HG02678 (cell line): ENCODE measurements around the gene ICAM5.
"Not testable (repeated sequence)": the region's sequence is repeated elsewhere in the genome, so short reads cannot be mapped to it uniquely, and the experiment has no call there.

Experiments
- ATAC-seq: cut with Tn5 transposase; IDR thresholded peaks from one replicate; pipeline ENCODE4 v1.9.1; 2021; ENCODE audit warnings: mild to moderate bottlenecking, moderate library complexity; ENCODE audit not compliant: unreplicated experiment

Gene ICAM5

DNA sequence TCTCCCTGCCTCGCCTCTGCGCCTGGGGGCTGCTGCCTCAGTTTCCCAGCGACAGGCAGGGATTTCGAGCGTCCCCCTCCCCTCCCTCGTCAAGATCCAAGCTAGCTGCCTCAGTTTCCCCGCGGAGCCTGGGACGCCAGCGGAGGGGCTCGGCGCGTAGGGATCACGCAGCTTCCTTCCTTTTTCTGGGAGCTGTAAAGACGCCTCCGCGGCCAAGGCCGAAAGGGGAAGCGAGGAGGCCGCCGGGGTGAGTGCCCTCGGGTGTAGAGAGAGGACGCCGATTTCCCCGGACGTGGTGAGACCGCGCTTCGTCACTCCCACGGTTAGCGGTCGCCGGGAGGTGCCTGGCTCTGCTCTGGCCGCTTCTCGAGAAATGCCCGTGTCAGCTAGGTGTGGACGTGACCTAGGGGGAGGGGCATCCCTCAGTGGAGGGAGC is 19.6 kb upstream of the ICAM5 start:
- peak; percentile 35 for ATAC-seq

DNA sequence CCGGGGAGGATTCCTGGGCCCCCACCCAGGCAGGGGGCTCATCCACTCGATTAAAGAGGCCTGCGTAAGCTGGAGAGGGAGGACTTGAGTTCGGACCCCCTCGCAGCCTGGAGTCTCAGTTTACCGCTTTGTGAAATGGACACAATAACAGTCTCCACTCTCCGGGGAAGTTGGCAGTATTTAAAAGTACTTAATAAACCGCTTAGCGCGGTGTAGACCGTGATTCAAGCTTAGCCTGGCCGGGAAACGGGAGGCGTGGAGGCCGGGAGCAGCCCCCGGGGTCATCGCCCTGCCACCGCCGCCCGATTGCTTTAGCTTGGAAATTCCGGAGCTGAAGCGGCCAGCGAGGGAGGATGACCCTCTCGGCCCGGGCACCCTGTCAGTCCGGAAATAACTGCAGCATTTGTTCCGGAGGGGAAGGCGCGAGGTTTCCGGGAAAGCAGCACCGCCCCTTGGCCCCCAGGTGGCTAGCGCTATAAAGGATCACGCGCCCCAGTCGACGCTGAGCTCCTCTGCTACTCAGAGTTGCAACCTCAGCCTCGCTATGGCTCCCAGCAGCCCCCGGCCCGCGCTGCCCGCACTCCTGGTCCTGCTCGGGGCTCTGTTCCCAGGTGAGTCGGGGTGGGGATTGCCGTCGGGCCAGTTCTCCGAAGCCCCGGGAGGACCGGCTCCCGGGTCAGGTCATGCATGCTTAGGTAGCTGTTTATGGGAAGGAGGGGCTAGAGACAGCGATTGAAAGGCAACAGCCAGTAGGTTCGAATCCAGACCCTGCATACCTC is 18.9 kb upstream of the ICAM5 start, which contains the start of gene ICAM1:
ICAM1 (plus strand) TSS at position 505 of the 779 bp plus-strand sequence; CDS start at position 545, 40 bp downstream.
- ATAC-seq: peak; percentile 45

DNA sequence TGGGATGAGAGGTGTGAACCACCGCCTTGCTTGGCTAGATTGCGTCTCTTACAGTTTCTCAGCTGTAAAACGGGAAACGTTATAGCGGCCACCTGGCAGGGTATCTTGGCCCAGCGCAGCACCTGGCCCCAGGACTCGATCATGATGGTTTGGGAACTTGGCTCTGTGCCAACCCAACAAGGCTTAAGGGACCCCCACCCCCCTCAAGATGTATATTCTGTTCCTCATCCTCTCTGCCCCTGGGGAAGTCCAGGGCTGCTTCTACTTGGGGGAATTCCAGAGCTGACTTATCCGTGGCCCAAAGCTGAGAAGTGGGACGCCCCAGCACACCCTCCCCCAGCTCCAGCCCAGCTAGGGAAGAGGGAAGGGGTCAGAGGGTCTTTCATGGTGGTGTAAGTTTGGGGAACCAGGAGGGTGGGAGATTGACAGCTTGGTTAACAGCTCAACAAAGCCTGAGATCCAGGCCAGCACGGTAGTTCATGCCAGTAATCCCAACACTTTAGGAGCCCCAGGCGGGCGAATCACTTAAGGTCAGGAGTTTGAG is 18.1 kb upstream of the ICAM5 start:
- ATAC-seq: no peak

DNA sequence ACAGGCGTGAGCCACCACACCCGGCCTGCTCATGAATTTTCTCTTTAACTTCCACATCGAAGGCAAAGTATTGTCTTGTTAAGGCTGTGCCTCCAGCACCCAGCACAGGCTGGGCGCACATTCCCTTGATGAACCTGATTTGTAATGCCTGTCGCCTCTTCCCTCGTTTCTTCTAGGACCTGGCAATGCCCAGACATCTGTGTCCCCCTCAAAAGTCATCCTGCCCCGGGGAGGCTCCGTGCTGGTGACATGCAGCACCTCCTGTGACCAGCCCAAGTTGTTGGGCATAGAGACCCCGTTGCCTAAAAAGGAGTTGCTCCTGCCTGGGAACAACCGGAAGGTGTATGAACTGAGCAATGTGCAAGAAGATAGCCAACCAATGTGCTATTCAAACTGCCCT is 15.2 kb upstream of the ICAM5 start:
- ATAC-seq: no peak

DNA sequence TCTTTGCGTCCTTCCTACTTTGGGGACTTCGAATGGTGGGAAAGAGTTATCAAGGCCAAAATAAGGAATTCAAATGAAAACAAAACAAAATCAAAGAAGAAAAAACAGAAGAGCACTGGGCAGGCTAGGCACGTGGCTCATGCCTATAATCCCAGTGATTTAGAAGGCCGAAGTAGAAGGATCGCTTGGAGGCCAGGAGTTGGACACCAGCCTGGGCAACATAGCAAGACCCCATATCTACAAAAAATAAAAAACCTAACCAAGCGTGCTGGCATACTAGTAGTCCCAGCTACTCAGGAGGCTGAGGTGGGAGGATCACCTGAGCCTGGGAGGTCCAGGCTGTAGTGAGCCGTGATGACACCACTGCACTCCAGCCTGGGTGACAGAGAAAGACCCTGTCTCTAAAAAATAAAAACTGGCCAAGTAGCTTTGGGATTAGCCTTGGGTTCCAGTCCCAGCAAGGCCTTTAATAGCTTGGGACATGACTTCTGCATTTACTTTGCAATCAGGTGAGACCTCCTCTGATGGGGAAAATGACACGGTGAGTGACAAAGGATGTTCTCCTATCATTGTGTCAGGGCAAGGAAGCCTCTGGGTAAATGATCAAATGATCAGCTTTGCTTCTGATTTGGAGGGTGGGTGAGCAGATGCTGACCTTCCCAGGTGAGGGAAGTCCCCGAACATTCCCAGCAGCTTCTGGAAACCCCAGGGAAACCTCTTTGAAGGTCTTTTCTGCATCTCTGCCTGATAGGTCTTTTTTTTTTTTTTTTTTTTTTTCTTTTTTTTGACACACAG is 11.8 kb upstream of the ICAM5 start:
- ATAC-seq: no peak

DNA sequence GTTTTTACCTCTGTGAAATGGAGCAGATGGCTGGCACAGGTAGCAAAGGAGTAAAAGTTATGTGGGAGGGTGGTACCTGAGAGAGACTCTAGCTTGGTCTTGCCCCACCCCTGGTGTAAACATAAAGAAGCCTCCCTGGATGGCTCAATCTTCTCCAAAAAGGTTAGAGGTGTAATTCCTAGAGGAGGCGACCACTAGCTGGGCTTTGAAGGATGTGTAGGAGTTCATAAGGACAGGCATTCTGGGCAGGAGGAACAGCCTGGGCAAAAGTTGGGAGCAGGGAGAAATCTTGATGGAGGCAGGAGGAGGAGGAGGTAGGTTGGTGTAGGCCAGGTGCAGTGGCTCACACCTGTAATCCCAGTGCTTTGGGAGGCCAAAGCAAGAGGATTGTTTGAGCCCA is 10.8 kb upstream of the ICAM5 start:
- no peak for ATAC-seq

DNA sequence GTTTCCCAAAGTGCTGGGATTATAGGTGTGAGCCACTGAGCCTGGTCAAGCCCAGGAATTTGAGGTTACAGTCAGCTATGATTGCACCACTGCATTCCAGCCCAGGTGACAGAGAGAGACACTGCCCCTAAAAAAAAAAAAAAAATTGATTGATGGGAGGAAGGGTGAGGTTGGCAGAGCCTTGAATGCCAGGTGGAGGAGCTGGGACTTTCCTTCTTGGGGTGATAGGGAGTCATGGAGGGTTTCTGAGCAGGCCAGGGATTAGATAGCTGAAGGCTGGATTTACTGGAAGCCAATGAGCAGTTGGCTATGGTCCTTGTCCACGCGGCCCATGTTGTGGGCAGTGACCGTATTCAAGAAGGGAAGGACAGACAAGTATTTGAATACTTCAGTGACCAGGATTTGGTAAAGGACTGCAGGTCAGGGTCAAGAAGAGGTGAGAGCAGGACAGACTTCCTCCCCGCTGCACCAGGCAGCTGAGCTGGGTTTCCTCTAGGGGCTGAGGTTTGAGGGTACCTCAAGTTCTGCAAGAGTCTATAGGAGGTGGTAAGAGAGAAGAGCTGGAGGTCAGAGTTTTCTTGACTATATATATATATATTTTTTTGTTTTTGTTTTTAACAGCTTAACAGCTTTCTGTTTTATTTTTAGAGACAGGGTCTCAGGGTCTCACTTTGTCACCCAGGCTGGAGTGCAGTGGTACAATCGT is 9.9 kb upstream of the ICAM5 start:
- no peak for ATAC-seq

DNA sequence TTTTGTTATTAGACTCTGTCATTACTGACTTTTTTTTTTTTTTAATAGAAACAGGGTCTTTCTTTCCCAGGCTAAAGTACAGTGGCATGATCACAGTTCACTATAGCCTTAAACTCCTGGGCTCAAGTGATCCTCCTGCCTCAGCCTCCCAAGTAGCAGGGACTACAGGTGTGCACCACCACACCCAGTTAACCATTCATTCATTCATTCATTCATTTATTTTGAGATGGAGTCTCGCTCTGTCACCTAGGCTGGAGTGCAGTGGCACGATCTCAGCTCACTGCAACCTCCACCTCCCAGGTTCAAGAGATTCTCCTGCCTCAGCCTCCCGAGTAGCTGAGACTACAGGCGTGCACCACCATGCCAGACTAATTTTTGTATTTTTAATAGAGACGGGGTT is 7.7 kb upstream of the ICAM5 start:
- not testable (repeated sequence) for ATAC-seq

DNA sequence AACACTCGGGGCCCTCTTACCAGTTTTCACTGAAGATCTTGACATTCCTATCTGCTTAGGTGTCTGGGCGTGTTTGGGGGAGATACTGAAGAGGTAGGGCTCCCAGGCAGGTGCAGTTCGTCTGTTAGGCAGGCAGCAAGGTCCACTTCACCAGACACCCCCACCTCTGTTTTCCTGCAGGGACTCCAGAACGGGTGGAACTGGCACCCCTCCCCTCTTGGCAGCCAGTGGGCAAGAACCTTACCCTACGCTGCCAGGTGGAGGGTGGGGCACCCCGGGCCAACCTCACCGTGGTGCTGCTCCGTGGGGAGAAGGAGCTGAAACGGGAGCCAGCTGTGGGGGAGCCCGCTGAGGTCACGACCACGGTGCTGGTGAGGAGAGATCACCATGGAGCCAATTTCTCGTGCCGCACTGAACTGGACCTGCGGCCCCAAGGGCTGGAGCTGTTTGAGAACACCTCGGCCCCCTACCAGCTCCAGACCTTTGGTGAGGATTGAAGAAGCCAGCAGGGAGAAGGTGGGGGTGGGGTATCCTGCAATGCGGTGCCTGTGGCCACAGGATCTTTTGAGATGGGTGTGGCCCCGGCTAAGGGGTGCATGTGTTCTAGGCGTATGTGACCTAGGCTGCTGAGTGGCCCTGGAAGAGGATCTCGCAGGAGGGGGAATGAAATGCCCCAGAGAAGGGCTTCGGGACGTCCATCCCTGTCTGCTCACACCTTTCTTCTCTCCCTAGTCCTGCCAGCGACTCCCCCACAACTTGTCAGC is 6.3 kb upstream of the ICAM5 start:
- no peak for ATAC-seq

DNA sequence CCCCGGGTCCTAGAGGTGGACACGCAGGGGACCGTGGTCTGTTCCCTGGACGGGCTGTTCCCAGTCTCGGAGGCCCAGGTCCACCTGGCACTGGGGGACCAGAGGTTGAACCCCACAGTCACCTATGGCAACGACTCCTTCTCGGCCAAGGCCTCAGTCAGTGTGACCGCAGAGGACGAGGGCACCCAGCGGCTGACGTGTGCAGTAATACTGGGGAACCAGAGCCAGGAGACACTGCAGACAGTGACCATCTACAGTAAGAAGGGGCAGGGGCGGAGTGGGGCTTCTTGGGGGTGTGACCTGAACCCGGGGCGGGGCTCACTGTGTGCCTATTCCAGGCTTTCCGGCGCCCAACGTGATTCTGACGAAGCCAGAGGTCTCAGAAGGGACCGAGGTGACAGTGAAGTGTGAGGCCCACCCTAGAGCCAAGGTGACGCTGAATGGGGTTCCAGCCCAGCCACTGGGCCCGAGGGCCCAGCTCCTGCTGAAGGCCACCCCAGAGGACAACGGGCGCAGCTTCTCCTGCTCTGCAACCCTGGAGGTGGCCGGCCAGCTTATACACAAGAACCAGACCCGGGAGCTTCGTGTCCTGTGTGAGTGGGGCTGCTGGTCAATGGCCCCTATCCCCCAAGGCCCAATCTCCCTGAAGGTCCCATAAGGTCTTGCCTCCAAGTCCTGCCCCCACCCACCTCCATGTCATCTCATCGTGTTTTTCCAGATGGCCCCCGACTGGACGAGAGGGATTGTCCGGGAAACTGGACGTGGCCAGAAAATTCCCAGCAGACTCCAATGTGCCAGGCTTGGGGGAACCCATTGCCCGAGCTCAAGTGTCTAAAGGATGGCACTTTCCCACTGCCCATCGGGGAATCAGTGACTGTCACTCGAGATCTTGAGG is 5.4 kb upstream of the ICAM5 start:
- ATAC-seq: no peak

DNA sequence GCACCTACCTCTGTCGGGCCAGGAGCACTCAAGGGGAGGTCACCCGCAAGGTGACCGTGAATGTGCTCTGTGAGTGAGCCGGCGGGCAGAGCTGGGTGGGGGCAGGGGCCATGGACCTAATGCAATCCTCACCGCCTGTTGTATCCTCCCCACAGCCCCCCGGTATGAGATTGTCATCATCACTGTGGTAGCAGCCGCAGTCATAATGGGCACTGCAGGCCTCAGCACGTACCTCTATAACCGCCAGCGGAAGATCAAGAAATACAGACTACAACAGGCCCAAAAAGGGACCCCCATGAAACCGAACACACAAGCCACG is 4.8 kb upstream of the ICAM5 start:
- ATAC-seq: no peak

DNA sequence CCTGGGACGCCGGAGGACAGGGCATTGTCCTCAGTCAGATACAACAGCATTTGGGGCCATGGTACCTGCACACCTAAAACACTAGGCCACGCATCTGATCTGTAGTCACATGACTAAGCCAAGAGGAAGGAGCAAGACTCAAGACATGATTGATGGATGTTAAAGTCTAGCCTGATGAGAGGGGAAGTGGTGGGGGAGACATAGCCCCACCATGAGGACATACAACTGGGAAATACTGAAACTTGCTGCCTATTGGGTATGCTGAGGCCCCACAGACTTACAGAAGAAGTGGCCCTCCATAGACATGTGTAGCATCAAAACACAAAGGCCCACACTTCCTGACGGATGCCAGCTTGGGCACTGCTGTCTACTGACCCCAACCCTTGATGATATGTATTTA is 4.4 kb upstream of the ICAM5 start:
- no peak for ATAC-seq

DNA sequence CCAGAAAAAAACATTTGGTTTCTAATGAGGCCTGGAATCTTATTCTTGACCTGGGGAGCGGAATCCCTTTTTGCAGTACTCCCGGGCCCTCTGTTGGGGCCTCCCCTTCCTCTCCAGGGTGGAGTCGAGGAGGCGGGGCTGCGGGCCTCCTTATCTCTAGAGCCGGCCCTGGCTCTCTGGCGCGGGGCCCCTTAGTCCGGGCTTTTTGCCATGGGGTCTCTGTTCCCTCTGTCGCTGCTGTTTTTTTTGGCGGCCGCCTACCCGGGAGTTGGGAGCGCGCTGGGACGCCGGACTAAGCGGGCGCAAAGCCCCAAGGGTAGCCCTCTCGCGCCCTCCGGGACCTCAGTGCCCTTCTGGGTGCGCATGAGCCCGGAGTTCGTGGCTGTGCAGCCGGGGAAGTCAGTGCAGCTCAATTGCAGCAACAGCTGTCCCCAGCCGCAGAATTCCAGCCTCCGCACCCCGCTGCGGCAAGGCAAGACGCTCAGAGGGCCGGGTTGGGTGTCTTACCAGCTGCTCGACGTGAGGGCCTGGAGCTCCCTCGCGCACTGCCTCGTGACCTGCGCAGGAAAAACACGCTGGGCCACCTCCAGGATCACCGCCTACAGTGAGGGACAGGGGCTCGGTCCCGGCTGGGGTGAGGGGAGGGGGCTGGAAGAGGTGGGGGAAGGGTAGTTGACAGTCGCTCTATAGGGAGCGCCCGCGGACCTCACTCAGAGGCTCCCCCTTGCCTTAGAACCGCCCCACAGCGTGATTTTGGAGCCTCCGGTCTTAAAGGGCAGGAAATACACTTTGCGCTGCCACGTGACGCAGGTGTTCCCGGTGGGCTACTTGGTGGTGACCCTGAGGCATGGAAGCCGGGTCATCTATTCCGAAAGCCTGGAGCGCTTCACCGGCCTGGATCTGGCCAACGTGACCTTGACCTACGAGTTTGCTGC is 2.7 kb upstream of the ICAM5 start, which contains the start of gene ICAM4:
ICAM4 (plus strand) TSS at position 153 of the 935 bp plus-strand sequence; CDS start at position 211, 58 bp downstream.
- ATAC-seq: no peak

DNA sequence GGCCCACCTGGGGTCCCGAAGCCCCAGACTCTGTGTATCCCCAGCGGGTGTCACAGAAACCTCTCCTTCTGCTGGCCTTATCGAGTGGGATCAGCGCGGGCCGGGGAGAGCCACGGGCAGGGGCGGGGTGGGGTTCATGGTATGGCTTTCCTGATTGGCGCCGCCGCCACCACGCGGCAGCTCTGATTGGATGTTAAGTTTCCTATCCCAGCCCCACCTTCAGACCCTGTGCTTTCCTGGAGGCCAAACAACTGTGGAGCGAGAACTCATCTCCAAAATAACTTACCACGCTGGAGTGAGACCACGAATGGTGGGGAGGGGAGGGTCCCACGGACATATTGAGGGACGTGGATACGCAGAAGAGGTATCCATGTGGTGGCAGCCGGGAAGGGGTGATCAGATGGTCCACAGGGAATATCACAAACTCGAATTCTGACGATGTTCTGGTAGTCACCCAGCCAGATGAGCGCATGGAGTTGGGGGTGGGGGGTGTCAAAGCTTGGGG is 1.0 kb upstream of the ICAM5 start:
- ATAC-seq: no peak

DNA sequence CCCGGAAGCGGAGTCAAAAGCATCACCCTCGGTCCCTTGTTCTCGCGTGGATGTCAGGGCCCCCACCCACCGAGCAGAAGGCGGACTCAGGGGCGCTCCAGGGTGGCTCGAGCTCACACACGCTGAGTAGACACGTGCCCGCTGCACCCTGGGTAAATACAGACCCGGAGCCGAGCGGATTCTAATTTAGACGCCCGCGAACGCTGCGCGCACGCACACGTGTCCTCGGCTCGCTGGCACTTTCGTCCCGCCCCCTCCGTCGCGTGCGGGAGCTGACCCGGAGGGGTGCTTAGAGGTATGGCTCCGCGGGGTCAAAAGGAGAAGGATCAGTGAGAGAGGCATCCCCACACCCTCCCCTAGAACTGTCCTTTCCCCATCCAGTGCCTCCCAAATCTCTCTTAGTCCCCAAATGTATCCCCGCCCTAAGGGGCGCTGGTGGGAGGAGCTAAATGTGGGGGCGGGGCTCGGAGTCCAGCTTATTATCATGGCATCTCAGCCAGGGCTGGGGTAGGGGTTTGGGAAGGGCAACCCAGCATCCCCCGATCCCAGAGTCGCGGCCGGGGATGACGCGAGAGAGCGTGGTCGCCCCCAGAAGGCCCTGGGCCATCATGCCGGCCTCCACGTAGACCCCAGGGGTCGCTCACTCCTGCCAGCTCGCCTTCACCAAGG is 451 bp upstream of the ICAM5 start:
- ATAC-seq: no peak

DNA sequence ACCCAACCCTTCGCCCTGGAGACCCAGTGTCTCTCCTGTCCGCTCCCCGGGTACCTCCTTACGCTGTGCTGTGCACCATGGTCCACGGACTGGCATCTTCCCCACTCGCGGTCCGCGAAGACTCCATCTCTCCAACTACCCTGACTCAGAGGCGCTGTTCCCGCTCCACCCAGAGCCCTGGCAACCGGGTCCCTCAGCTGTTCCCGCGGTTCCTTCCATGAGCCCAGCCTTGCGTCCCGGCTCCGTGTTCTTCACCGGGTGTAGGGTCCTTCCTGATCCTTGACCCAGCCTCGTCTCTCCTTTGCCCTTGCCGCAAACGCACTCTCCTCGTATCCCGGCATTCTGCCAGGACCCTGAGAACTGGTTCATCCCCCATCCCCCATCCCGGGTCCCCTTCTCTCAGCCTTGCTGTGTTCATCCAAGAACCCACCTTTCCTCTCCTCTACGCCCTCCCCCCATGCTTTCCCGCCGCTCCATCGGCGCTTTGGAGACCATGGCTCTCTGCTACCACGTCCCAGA is 664 bp downstream of the ICAM5 start:
- ATAC-seq: no peak

DNA sequence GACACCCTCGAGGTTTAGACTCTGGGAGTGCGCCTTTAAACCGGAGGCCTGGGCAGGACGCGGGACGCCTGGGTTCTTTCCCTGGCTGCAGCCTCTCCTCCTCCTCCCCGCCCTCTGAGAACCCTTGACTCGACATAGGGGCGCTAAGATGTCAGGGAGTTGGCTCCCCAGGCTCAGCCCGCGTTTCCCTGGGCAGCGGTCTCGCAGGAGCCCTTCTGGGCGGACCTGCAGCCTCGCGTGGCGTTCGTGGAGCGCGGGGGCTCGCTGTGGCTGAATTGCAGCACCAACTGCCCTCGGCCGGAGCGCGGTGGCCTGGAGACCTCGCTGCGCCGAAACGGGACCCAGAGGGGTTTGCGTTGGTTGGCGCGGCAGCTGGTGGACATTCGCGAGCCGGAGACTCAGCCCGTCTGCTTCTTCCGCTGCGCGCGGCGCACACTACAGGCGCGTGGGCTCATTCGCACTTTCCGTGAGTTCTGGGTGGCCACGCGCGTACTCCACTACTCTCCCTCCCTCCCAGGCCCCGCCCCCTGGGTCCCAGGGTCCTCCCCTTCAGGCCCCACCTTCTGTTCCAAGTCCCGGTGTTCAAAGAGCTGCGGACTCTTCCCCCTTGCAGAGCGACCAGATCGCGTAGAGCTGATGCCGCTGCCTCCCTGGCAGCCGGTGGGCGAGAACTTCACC is 1.3 kb downstream of the ICAM5 start:
- ATAC-seq: no peak
